BJ (cell line): ENCODE measurements around the gene SPCS3. TPM values are rescaled to one million over a fixed set of nuclear protein-coding genes. Genes with fewer than 3 reads are reported as not detected.
A peak's percentile ranks its signal among the peaks of the same experiment; 100 is the strongest.
"Not testable (repeated sequence)": the region's sequence is repeated elsewhere in the genome, so short reads cannot be mapped to it uniquely, and the experiment has no call there.

Experiments
- CTCF ChIA-PET: fragments of 350-600 bp; formaldehyde crosslinking; extraction: SDS; loops from one replicate; lab custom pipeline; 2021; ENCODE audit warnings: antibody characterized with exemption, inconsistent platforms; lab: Yijun Ruan, JAX
- POLR2A ChIA-PET: fragments of 300-600 bp; sonication (Branson Sonifier 250); formaldehyde crosslinking; extraction: SDS; loops from one replicate; lab custom pipeline; 2021; ENCODE audit warnings: antibody characterized with exemption; lab: Charles Lee
- DNase-seq: peaks from one replicate; pipeline ENCODE4 v3.0.0-alpha.2; 2011; ENCODE audit warnings: low read depth
- H3K27me3 ChIP-seq: 2 replicates; pipeline ENCODE4 v1.6.0; 2011; ENCODE audit warnings: low read length; ENCODE audit not compliant: control insufficient read depth, insufficient read depth
- H3K36me3 ChIP-seq: 2 replicates; pipeline ENCODE4 v1.5.1; 2011; ENCODE audit warnings: low read length; ENCODE audit not compliant: control insufficient read depth, insufficient read depth
- H3K4me3 ChIP-seq: 2 replicates; pipeline ENCODE4 v1.5.1; 2011; ENCODE audit warnings: low read depth, mild to moderate bottlenecking, control low read depth, low read length
- CTCF ChIP-seq: IDR thresholded peaks from 2 replicates; pipeline ENCODE4 v1.5.1; 2011; ENCODE audit warnings: low read depth, mild to moderate bottlenecking, control low read depth, inconsistent platforms, low read length, moderate library complexity; ENCODE audit not compliant: insufficient read depth
- polyA plus RNA-seq: library from polyadenylated mRNA; depleted of rRNA; stranded (reverse); fragments of >200 nt; gene quantifications from 2 replicates; pipeline ENCODE4 v1.2.3, GENCODE V29; 2011

SPCS3 gene
- polyA plus RNA-seq, 1 experiment: 55.3 TPM

- ChIA-PET CTCF (interaction anchor here (0.7 to 1.5 kb wide), 2 partner anchors 18 to 21 kb away, joined by 3 read pairs; no protein-coding TSS in a partner anchor), POLR2A (interaction anchor here (0.6 kb wide), 1 partner anchor 56 kb away, joined by 3 read pairs; no protein-coding TSS in a partner anchor)
- Histone ChIP-seq H3K4me3 (peak overlapping the region; percentile 99), H3K36me3 (no peaks in the 10 kb centered on the region), H3K27me3 (no peaks in the 10 kb centered on the region)
- DNase-seq: no peak
- no peak for TF ChIP-seq CTCF
These were observed 692 bp downstream of the SPCS3 start for GRCh38 chr4:176320340-176320975.

GRCh38 chr4:176320976-176321361 is 1.2 kb downstream of the SPCS3 start:
- no peak for DNase-seq
- Histone ChIP-seq H3K36me3 (no peaks in the 10 kb centered on the region), H3K4me3 (peak overlapping the region; percentile 99), H3K27me3 (no peaks in the 10 kb centered on the region)
- ChIA-PET CTCF (interaction anchor here (0.7 to 1.5 kb wide), 3 partner anchors 13 to 20 kb away, joined by 3 read pairs; no protein-coding TSS in a partner anchor), POLR2A (interaction anchor here (0.6 to 0.7 kb wide), 2 partner anchors 56 to 132 kb away, joined by 3 to 14 read pairs; no protein-coding TSS in a partner anchor)
- TF ChIP-seq CTCF: no peak

- H3K36me3 ChIP-seq: no peaks in the 10 kb centered on the region
- TF ChIP-seq CTCF: no peak
- POLR2A ChIA-PET: interaction anchor here (0.7 kb wide), 1 partner anchor 131 kb away, joined by 14 read pairs; no protein-coding TSS in a partner anchor
- H3K27me3 ChIP-seq: no peaks in the 10 kb centered on the region
- H3K4me3 ChIP-seq: peak overlapping the region; percentile 99
- CTCF ChIA-PET: interaction anchor here (0.7 to 1.5 kb wide), 2 partner anchors 12 to 20 kb away, joined by 3 read pairs; no protein-coding TSS in a partner anchor
- DNase-seq: no peak
These were observed 1.8 kb downstream of the SPCS3 start for GRCh38 chr4:176321589-176321988.

GRCh38 chr4:176323511-176324160 is 3.9 kb downstream of the SPCS3 start:
- no peaks in the 10 kb centered on the region for H3K36me3 ChIP-seq
- no peaks in the 10 kb centered on the region for H3K27me3 ChIP-seq
- ChIA-PET POLR2A (no interaction called here), CTCF (interaction anchor here (0.6 to 1.9 kb wide), 4 partner anchors 16 to 173 kb away, joined by 3 to 6 read pairs (median 4); no protein-coding TSS in a partner anchor)
- no peak for DNase-seq
- no peak overlapping the region for H3K4me3 ChIP-seq
- no peak for TF ChIP-seq CTCF

- DNase-seq, POLR2A ChIA-PET, H3K27me3 ChIP-seq, H3K4me3 ChIP-seq, H3K36me3 ChIP-seq: not testable (repeated sequence)
- CTCF ChIA-PET: interaction anchor here (1.0 to 1.9 kb wide), 4 partner anchors 15 to 174 kb away, joined by 3 to 6 read pairs (median 4); no protein-coding TSS in a partner anchor
These were observed 5.1 kb downstream of the SPCS3 start for GRCh38 chr4:176324876-176325275.
